ENCODE data around the gene PGBD1.

PGBD1 gene

GRCh38 chr6:28258877-28259777 lies 22.2 kb upstream of the PGBD1 start, which contains the start of gene NKAPL:
Gene NKAPL (plus strand): TSS chr6:28259297. CDS start chr6:28259372, 75 bp downstream.
- DNase-seq (ENCODE audit: extremely low read depth, low read depth) = no peak

GRCh38 chr6:28263922-28264321 lies 17.4 kb upstream of the PGBD1 start:
- TF ChIP-seq CTCF (IDR thresholded peaks at IDR 0.05; ENCODE audit: low read depth, low read length) = no peak
- DNase-seq (ENCODE audit: extremely low read depth, low read depth) = no peak

More at GRCh38 chr6:28258877-28259777, 22.2 kb upstream of the PGBD1 start, which contains the start of gene NKAPL:
- no peak for TF ChIP-seq CTCF (IDR thresholded peaks at IDR 0.05; ENCODE audit: low read depth, low read length)

GRCh38 chr6:28264834-28265401 lies 16.5 kb upstream of the PGBD1 start:
- no peak for DNase-seq (ENCODE audit: extremely low read depth, low read depth)
- no peak for TF ChIP-seq CTCF (IDR thresholded peaks at IDR 0.05; ENCODE audit: low read depth, low read length)

- no peak for DNase-seq (ENCODE audit: extremely low read depth, low read depth)
- TF ChIP-seq CTCF (IDR thresholded peaks at IDR 0.05; ENCODE audit: low read depth, low read length) = no peak
Measured at GRCh38 chr6:28266563-28266961, 14.8 kb upstream of the PGBD1 start.

- peak; percentile 54 for DNase-seq (ENCODE audit: extremely low read depth, low read depth)
- no peak for TF ChIP-seq CTCF (IDR thresholded peaks at IDR 0.05; ENCODE audit: low read depth, low read length)
Measured at GRCh38 chr6:28266962-28267694, 14.2 kb upstream of the PGBD1 start, which contains the start of gene ZSCAN26. Gene ZSCAN26 (plus strand): TSS chr6:28267143. CDS start chr6:28271920, 4,777 bp downstream.

GRCh38 chr6:28267695-28268059 lies 13.7 kb upstream of the PGBD1 start:
- no peak for TF ChIP-seq CTCF (IDR thresholded peaks at IDR 0.05; ENCODE audit: low read depth, low read length)
- DNase-seq (ENCODE audit: extremely low read depth, low read depth) = no peak
